Calu3 (cell line): Measurements from ENCODE around the gene ARL15. TPM values are rescaled to one million over a fixed set of nuclear protein-coding genes. Genes with fewer than 3 reads are reported as not detected.

Experiments
- BruUV-seq: library from RNA; stranded (reverse); fragments of 400-500 nt; replicated peaks from 2 replicates; lab custom pipeline; 2021; lab: Mats Ljungman, UMichigan
- CTCF ChIA-PET: fragments of 300-600 bp; sonication (Branson Sonifier 250); formaldehyde crosslinking; loops from one replicate; lab custom pipeline; 2022; ENCODE audit warnings: antibody characterized with exemption; lab: Charles Lee
- DNase-seq: peaks from one replicate; pipeline ENCODE4 v3.0.0; 2022
- H3K27ac Mint-ChIP-seq: one replicate; pipeline ENCODE4 v1.8.0; 2022; ENCODE audit warnings: mixed read lengths; ENCODE audit not compliant: unreplicated experiment
- H3K27me3 Mint-ChIP-seq: one replicate; pipeline ENCODE4 v1.8.0; 2022; ENCODE audit warnings: mixed read lengths; ENCODE audit not compliant: unreplicated experiment
- H3K36me3 Mint-ChIP-seq: one replicate; pipeline ENCODE4 v1.8.0; 2022; ENCODE audit warnings: mild to moderate bottlenecking, moderate library complexity, mixed read lengths; ENCODE audit not compliant: insufficient read depth, unreplicated experiment
- H3K4me1 Mint-ChIP-seq: one replicate; pipeline ENCODE4 v1.8.0; 2022; ENCODE audit warnings: mild to moderate bottlenecking, low read depth, mixed read lengths; ENCODE audit not compliant: unreplicated experiment
- H3K4me3 Mint-ChIP-seq: one replicate; pipeline ENCODE4 v1.8.0; 2022; ENCODE audit warnings: mild to moderate bottlenecking, low read depth, moderate library complexity, mixed read lengths; ENCODE audit not compliant: unreplicated experiment
- H3K9me3 Mint-ChIP-seq: one replicate; pipeline ENCODE4 v1.8.0; 2022; ENCODE audit warnings: low read depth, mixed read lengths; ENCODE audit not compliant: unreplicated experiment
- intact Hi-C: fragments of 100-400 bp; cut with micrococcal nuclease; formaldehyde crosslinking; loops from one replicate; pipeline ENCODE4 v1.10.0; 2022; ENCODE audit not compliant: unreplicated experiment
- total RNA-seq: library from RNA; stranded (reverse); gene quantifications from 2 replicates; pipeline ENCODE4 v1.2.3, GENCODE V29; 2022
- TF ChIP-seq, protein P1 (sequence below): fragments of 200-600 bp; IDR thresholded peaks from one replicate; pipeline ENCODE4 v1.8.0; 2022; ENCODE audit warnings: antibody characterized with exemption; ENCODE audit not compliant: unreplicated experiment

Gene ARL15
- total RNA-seq, 1 experiment from 2014 or later: 15.1 TPM

GRCh38 chr5:54302267-54302687 is 8.1 kb downstream of the ARL15 start:
- intact Hi-C loops: no loop called here
- no peak for DNase-seq
- no TSS peak for BruUV-seq
- H3K27me3 Mint-ChIP-seq: no peaks in the 10 kb centered on the region
- H3K36me3 Mint-ChIP-seq: no peaks in the 10 kb centered on the region
- no peak overlapping the region for H3K27ac Mint-ChIP-seq
- H3K9me3 Mint-ChIP-seq: no peaks in the 10 kb centered on the region
- TF ChIP-seq, protein P1, sequence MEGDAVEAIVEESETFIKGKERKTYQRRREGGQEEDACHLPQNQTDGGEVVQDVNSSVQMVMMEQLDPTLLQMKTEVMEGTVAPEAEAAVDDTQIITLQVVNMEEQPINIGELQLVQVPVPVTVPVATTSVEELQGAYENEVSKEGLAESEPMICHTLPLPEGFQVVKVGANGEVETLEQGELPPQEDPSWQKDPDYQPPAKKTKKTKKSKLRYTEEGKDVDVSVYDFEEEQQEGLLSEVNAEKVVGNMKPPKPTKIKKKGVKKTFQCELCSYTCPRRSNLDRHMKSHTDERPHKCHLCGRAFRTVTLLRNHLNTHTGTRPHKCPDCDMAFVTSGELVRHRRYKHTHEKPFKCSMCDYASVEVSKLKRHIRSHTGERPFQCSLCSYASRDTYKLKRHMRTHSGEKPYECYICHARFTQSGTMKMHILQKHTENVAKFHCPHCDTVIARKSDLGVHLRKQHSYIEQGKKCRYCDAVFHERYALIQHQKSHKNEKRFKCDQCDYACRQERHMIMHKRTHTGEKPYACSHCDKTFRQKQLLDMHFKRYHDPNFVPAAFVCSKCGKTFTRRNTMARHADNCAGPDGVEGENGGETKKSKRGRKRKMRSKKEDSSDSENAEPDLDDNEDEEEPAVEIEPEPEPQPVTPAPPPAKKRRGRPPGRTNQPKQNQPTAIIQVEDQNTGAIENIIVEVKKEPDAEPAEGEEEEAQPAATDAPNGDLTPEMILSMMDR: no peak
- H3K4me3 Mint-ChIP-seq: no peak overlapping the region
- CTCF ChIA-PET: interaction anchor here (0.5 to 0.6 kb wide), 2 partner anchors 102 to 1201 kb away, joined by 3 read pairs; no protein-coding TSS in a partner anchor
- H3K4me1 Mint-ChIP-seq: peaks cover 14% of the 10 kb centered on the region

DNA sequence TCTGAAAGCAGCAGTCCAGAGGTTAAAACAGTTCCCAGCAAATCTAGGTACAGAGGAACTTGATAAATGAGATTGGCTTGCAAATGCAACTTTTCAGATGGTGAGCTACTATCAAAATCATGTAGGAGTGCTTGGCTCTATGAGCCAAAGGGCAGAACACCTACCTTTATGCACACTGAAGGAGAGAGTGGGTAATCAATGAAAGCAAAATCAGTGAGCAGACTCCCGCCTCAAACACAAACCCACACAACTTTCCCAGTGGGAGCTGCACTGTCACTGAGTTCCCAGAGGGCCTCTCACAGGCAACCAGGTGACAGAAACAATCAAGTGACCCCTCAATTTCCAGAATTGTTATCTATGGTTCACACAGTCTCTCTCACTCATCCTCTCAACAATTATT is 8.5 kb downstream of the ARL15 start:
- intact Hi-C loops: no loop called here
- Mint-ChIP-seq H3K27ac (no peak overlapping the region), H3K27me3 (no peaks in the 10 kb centered on the region), H3K36me3 (no peaks in the 10 kb centered on the region), H3K4me3 (no peak overlapping the region), H3K9me3 (no peaks in the 10 kb centered on the region), H3K4me1 (peaks cover 10% of the 10 kb centered on the region)
- no peak for DNase-seq
- CTCF ChIA-PET: interaction anchor here (0.5 to 0.6 kb wide), 2 partner anchors 103 to 1201 kb away, joined by 3 read pairs; no protein-coding TSS in a partner anchor
- TF ChIP-seq, protein P1: no peak
- no TSS peak for BruUV-seq

- DNase-seq: no peak
- H3K9me3 Mint-ChIP-seq: no peaks in the 10 kb centered on the region
- intact Hi-C loops: no loop called here
- no peak overlapping the region for H3K4me3 Mint-ChIP-seq
- H3K27me3 Mint-ChIP-seq: no peaks in the 10 kb centered on the region
- no peak overlapping the region for H3K27ac Mint-ChIP-seq
- CTCF ChIA-PET: no interaction called here
- peaks cover 8% of the 10 kb centered on the region for H3K4me1 Mint-ChIP-seq
- no TSS peak for BruUV-seq
- TF ChIP-seq, protein P1: no peak
- no peaks in the 10 kb centered on the region for H3K36me3 Mint-ChIP-seq
Observed at GRCh38 chr5:54301220-54301619, 9.2 kb downstream of the ARL15 start.

- BruUV-seq: no TSS peak
- no peaks in the 10 kb centered on the region for H3K27me3 Mint-ChIP-seq
- TF ChIP-seq, protein P1: no peak
- intact Hi-C loops: no loop called here
- peaks cover 8% of the 10 kb centered on the region for H3K4me1 Mint-ChIP-seq
- no peaks in the 10 kb centered on the region for H3K36me3 Mint-ChIP-seq
- DNase-seq: no peak
- CTCF ChIA-PET: interaction anchor here (0.6 kb wide), 1 partner anchor 1357 kb away, joined by 5 read pairs; no protein-coding TSS in a partner anchor
- no peaks in the 10 kb centered on the region for H3K9me3 Mint-ChIP-seq
- no peak overlapping the region for H3K27ac Mint-ChIP-seq
- H3K4me3 Mint-ChIP-seq: no peak overlapping the region
Observed at GRCh38 chr5:54298947-54299346, 11.4 kb downstream of the ARL15 start.
